ENCODE results near the gene TBC1D22B.

Gene TBC1D22B

DNA sequence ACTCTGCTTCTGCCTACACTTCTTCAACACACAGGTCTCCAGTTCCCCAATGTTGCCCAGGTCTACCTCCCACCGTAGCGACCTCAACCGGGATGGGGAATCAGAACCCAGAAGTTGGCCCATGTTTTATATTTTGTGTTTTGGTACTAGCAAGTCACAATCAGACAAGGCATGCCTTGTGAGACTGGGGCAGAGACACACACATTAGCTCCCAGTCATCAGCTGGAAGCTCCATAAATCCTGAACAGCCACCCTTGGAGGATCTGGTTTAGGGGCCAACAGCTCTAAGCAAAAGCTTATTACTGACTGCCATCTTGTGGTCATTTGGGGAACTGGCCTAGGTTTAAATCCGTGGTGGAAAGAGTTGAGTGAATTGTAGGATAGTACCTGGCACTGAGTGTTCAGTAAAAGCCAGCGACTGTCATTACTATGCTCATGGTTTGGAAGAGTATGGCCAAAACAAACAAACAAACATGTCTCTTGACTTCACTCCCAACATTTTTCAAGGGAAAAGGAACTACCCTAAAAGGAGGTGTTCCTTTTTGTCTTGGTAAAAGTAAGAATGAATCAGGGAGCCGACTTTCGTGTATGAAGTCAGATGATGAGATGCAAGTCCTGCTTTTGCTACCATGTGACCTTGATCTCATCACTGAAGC, 47.1 kb upstream of the TBC1D22B start:
- Histone ChIP-seq H3K27ac (ENCODE audit: poor library complexity, severe bottlenecking) (no peak overlapping the region), H3K9me3 (ENCODE audit: severe bottlenecking) (no peaks in the 10 kb centered on the region), H3K27me3 (ENCODE audit: insufficient read depth, poor library complexity, severe bottlenecking) (no peaks in the 10 kb centered on the region), H3K4me1 (ENCODE audit: insufficient read depth, poor library complexity, severe bottlenecking) (no peaks in the 10 kb centered on the region), H3K36me3 (ENCODE audit: low read depth) (no peaks in the 10 kb centered on the region), H3K4me3 (ENCODE audit: severe bottlenecking) (no peak overlapping the region)
- ATAC-seq (ENCODE audit: low read depth) (peak; percentile 76), DNase-seq (ENCODE audit: low spot score) (no peak)
- TF ChIP-seq, protein P1, sequence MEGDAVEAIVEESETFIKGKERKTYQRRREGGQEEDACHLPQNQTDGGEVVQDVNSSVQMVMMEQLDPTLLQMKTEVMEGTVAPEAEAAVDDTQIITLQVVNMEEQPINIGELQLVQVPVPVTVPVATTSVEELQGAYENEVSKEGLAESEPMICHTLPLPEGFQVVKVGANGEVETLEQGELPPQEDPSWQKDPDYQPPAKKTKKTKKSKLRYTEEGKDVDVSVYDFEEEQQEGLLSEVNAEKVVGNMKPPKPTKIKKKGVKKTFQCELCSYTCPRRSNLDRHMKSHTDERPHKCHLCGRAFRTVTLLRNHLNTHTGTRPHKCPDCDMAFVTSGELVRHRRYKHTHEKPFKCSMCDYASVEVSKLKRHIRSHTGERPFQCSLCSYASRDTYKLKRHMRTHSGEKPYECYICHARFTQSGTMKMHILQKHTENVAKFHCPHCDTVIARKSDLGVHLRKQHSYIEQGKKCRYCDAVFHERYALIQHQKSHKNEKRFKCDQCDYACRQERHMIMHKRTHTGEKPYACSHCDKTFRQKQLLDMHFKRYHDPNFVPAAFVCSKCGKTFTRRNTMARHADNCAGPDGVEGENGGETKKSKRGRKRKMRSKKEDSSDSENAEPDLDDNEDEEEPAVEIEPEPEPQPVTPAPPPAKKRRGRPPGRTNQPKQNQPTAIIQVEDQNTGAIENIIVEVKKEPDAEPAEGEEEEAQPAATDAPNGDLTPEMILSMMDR (IDR thresholded peaks at IDR 0.05; ENCODE audit: poor library complexity, severe bottlenecking) = peak; percentile 94

GRCh38 chr6:37212268-37212667, 45.3 kb upstream of the TBC1D22B start:
- no peaks in the 10 kb centered on the region for H3K27me3 ChIP-seq (ENCODE audit: insufficient read depth, poor library complexity, severe bottlenecking)
- H3K4me3 ChIP-seq (ENCODE audit: severe bottlenecking) = no peak overlapping the region
- no peaks in the 10 kb centered on the region for H3K36me3 ChIP-seq (ENCODE audit: low read depth)
- no peaks in the 10 kb centered on the region for H3K4me1 ChIP-seq (ENCODE audit: insufficient read depth, poor library complexity, severe bottlenecking)
- no peak overlapping the region for H3K27ac ChIP-seq (ENCODE audit: poor library complexity, severe bottlenecking)
- TF ChIP-seq, protein P1 (IDR thresholded peaks at IDR 0.05; ENCODE audit: poor library complexity, severe bottlenecking) = no peak
- no peak for DNase-seq (ENCODE audit: low spot score)
- ATAC-seq (ENCODE audit: low read depth) = no peak
- H3K9me3 ChIP-seq (ENCODE audit: severe bottlenecking) = no peaks in the 10 kb centered on the region

DNA sequence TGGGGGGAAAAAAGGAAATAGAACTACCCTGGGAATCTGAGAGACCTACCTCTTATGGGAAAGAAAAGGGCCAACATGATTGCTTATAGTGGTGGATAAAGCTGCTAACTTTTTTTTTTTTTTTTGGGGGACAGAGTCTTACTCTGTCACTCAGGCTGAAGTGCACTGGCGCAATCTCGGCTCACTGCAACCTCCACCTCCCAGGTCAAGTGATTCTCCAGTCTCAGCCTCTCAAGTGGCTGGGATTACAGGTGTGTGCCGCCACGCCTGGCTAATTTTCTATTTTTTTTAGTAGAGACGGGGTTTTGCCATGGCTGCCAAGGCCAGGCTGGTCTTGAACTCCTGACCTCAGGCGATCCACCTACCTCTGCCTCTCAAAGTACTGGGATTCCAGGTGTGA, 39.5 kb upstream of the TBC1D22B start:
- H3K36me3 ChIP-seq (ENCODE audit: low read depth) = no peaks in the 10 kb centered on the region
- no peak overlapping the region for H3K27ac ChIP-seq (ENCODE audit: poor library complexity, severe bottlenecking)
- ATAC-seq (ENCODE audit: low read depth) (no peak), DNase-seq (ENCODE audit: low spot score) (no peak)
- no peak overlapping the region for H3K4me3 ChIP-seq (ENCODE audit: severe bottlenecking)
- H3K27me3 ChIP-seq (ENCODE audit: insufficient read depth, poor library complexity, severe bottlenecking) = no peaks in the 10 kb centered on the region
- TF ChIP-seq, protein P1 (IDR thresholded peaks at IDR 0.05; ENCODE audit: poor library complexity, severe bottlenecking) = no peak
- no peaks in the 10 kb centered on the region for H3K4me1 ChIP-seq (ENCODE audit: insufficient read depth, poor library complexity, severe bottlenecking)
- no peaks in the 10 kb centered on the region for H3K9me3 ChIP-seq (ENCODE audit: severe bottlenecking)

GRCh38 chr6:37218511-37218910, 39.1 kb upstream of the TBC1D22B start:
- ATAC-seq (ENCODE audit: low read depth) (no peak), DNase-seq (ENCODE audit: low spot score) (no peak)
- Histone ChIP-seq H3K36me3 (ENCODE audit: low read depth) (no peaks in the 10 kb centered on the region), H3K4me1 (ENCODE audit: insufficient read depth, poor library complexity, severe bottlenecking) (no peaks in the 10 kb centered on the region), H3K4me3 (ENCODE audit: severe bottlenecking) (no peak overlapping the region), H3K27me3 (ENCODE audit: insufficient read depth, poor library complexity, severe bottlenecking) (no peaks in the 10 kb centered on the region), H3K27ac (ENCODE audit: poor library complexity, severe bottlenecking) (no peak overlapping the region), H3K9me3 (ENCODE audit: severe bottlenecking) (no peaks in the 10 kb centered on the region)
- TF ChIP-seq, protein P1 (IDR thresholded peaks at IDR 0.05; ENCODE audit: poor library complexity, severe bottlenecking) = no peak

GRCh38 chr6:37221585-37222124, 35.9 kb upstream of the TBC1D22B start:
- Histone ChIP-seq H3K27me3 (ENCODE audit: insufficient read depth, poor library complexity, severe bottlenecking) (no peaks in the 10 kb centered on the region), H3K4me1 (ENCODE audit: insufficient read depth, poor library complexity, severe bottlenecking) (no peaks in the 10 kb centered on the region), H3K27ac (ENCODE audit: poor library complexity, severe bottlenecking) (peak overlapping the region; percentile 6), H3K9me3 (ENCODE audit: severe bottlenecking) (no peaks in the 10 kb centered on the region), H3K4me3 (ENCODE audit: severe bottlenecking) (peak overlapping the region; percentile 36), H3K36me3 (ENCODE audit: low read depth) (no peaks in the 10 kb centered on the region)
- TF ChIP-seq, protein P1 (IDR thresholded peaks at IDR 0.05; ENCODE audit: poor library complexity, severe bottlenecking) = no peak
- no peak for ATAC-seq (ENCODE audit: low read depth)
- DNase-seq (ENCODE audit: low spot score) = no peak
